ENCODE data around the gene SLC25A25. TPM values are rescaled to one million over a fixed set of nuclear protein-coding genes. Genes with fewer than 3 reads are reported as not detected.
"Not testable (repeated sequence)": the region's sequence is repeated elsewhere in the genome, so short reads cannot be mapped to it uniquely, and the experiment has no call there.

SLC25A25 gene
- total and polyA plus RNA-seq, 2 of the 8 experiments (the other 6 are each of a cell fraction or from before 2014, with no cell fraction given), result 6.5 to 18.5 TPM

DNA sequence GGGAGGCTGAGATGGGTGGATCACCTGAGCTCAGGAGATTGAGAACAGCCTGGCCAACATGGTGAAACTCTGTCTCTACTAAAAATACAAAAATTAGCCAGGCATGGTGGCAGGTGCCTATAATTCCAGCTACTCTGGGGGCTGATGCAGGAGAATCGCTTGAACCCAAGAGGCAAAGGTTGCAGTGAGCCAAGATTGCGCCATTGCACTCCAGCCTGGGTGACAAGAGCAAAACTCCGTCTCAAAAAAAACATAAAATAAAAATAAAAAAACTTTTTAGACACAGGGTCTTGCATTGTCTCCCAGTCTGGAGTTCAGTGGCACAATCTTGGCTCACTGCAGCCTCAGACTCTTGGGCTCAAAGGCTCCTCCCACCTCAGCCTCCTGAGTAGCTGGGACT lies 31.5 kb upstream of the SLC25A25 start:
- ChIA-PET POLR2A (ENCODE audit: partially characterized antibody) (interaction anchor here (1.2 kb wide), 1 partner anchor 106 kb away, joined by 3 read pairs; the partner anchor contains the start of gene PIP5KL1), CTCF (ENCODE audit: partially characterized antibody) (interaction anchor here (1.4 to 38.5 kb wide), 8 partner anchors 13 to 87 kb away, joined by 4 to 825 read pairs (median 33); partner anchors contain the start of genes DPM2, EEIG1, NAIF1 and SLC25A25)
- not testable (repeated sequence) for H3K79me2 ChIP-seq (ENCODE audit: control insufficient read depth in 1 of 2, insufficient read depth in 2 of 2, low read length in 2 of 2); FAIRE-seq; H2BK12ac ChIP-seq (ENCODE audit: low read depth, low read length); H2AK5ac ChIP-seq (ENCODE audit: low read depth, low read length); H3K79me1 ChIP-seq (ENCODE audit: low read depth, low read length); H4K20me1 ChIP-seq (replicated peaks in 1 of 2; ENCODE audit: control insufficient read depth in 1 of 2, insufficient read depth in 2 of 2, low read length in 2 of 2); H3K36me3 ChIP-seq (ENCODE audit: control insufficient read depth in 2 of 4, insufficient read depth in 4 of 4, low read length in 3 of 4); H3K9ac ChIP-seq (replicated peaks in 1 of 4; ENCODE audit: extremely low read depth in 1 of 4, low read depth in 3 of 4, low read length in 3 of 4); H3K23ac ChIP-seq (ENCODE audit: insufficient read length); H2BK20ac ChIP-seq (ENCODE audit: low read length); H3K18ac ChIP-seq (ENCODE audit: extremely low read depth, low read length); H2BK5ac ChIP-seq (ENCODE audit: low read depth, low read length); DNase-seq (ENCODE audit: low read depth in 1 of 2, low spot score in 2 of 2); H3K4ac ChIP-seq (replicated peaks; ENCODE audit: insufficient read length, low read depth, low read length); H3K27me3 ChIP-seq (replicated peaks in 1 of 4; ENCODE audit: control insufficient read depth in 3 of 4, extremely low read depth in 1 of 4, insufficient read depth in 3 of 4, low read length in 3 of 4); H4K8ac ChIP-seq (ENCODE audit: extremely low read depth, insufficient read depth, low read length); H3K23me2 ChIP-seq (ENCODE audit: low read depth, low read length); H3K27ac ChIP-seq (ENCODE audit: low read depth, low read length); H2BK15ac ChIP-seq (ENCODE audit: low read length); H2BK120ac ChIP-seq (replicated peaks; ENCODE audit: low read depth, low read length); H3K14ac ChIP-seq (ENCODE audit: insufficient read length); H4K5ac ChIP-seq (ENCODE audit: insufficient read length, low read depth, low read length); H2AFZ ChIP-seq (ENCODE audit: low read length); H3K9me3 ChIP-seq (ENCODE audit: insufficient read depth in 2 of 2, low read depth in 1 of 2, low read length in 1 of 2); H3K56ac ChIP-seq (replicated peaks; ENCODE audit: insufficient read length, low read depth, low read length); H3K4me2 ChIP-seq (ENCODE audit: insufficient read depth in 1 of 2, low read depth in 2 of 2, low read length in 2 of 2); H4K91ac ChIP-seq (replicated peaks; ENCODE audit: insufficient read length, low read length); H3K4me3 ChIP-seq (ENCODE audit: extremely low read depth in 1 of 4, insufficient read depth in 2 of 4, low read depth in 3 of 4, low read length in 4 of 4); H3K4me1 ChIP-seq (replicated peaks in 1 of 4; ENCODE audit: control insufficient read depth in 3 of 4, insufficient read depth in 4 of 4, low read length in 3 of 4)
- 82% methylated on average over 3 of the region's 3 CpGs; no CpG with 5 or more reads in 1 of the 2 experiments for WGBS, 2 experiments (ENCODE audit: extremely low coverage in 1 of 2, insufficient coverage in 1 of 2, insufficient read length in 1 of 2, insufficient replicate concordance in 2 of 2, low coverage in 1 of 2, low lambda C conversion rate in 2 of 2, missing lambda C conversion rate in 1 of 2)

DNA sequence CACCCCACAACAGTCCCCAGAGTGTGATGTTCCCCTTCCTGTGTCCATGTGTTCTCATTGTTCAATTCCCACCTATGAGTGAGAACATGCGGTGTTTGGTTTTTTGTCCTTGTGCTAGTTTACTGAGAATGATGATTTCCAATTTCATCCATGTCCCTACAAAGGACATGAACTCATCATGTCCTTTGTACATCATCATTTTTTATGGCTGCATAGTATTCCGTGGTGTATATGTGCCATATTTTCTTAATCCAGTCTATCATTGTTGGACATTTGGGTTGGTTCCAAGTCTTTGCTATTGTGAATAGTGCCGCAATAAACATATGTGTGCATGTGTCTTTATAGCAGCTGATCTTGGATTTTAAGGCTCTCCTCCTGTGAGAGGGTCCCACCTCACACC lies 27.2 kb upstream of the SLC25A25 start:
- H4K20me1 ChIP-seq (replicated peaks in 1 of 2; ENCODE audit: control insufficient read depth in 1 of 2, insufficient read depth in 2 of 2, low read length in 2 of 2); H3K36me3 ChIP-seq (ENCODE audit: control insufficient read depth in 2 of 4, insufficient read depth in 4 of 4, low read length in 3 of 4); H2BK5ac ChIP-seq (ENCODE audit: low read depth, low read length); H3K18ac ChIP-seq (ENCODE audit: extremely low read depth, low read length); H3K4me1 ChIP-seq (replicated peaks in 1 of 4; ENCODE audit: control insufficient read depth in 3 of 4, insufficient read depth in 4 of 4, low read length in 3 of 4); H2AK5ac ChIP-seq (ENCODE audit: low read depth, low read length); H3K56ac ChIP-seq (replicated peaks; ENCODE audit: insufficient read length, low read depth, low read length); H2BK15ac ChIP-seq (ENCODE audit: low read length); H3K4ac ChIP-seq (replicated peaks; ENCODE audit: insufficient read length, low read depth, low read length); H3K27ac ChIP-seq (ENCODE audit: low read depth, low read length); H3K4me2 ChIP-seq (ENCODE audit: insufficient read depth in 1 of 2, low read depth in 2 of 2, low read length in 2 of 2); H4K5ac ChIP-seq (ENCODE audit: insufficient read length, low read depth, low read length); H3K14ac ChIP-seq (ENCODE audit: insufficient read length); H2BK20ac ChIP-seq (ENCODE audit: low read length); H2AFZ ChIP-seq (ENCODE audit: low read length); H3K4me3 ChIP-seq (ENCODE audit: extremely low read depth in 1 of 4, insufficient read depth in 2 of 4, low read depth in 3 of 4, low read length in 4 of 4); DNase-seq (ENCODE audit: low read depth in 1 of 2, low spot score in 2 of 2); H2BK120ac ChIP-seq (replicated peaks; ENCODE audit: low read depth, low read length); H3K79me2 ChIP-seq (ENCODE audit: control insufficient read depth in 1 of 2, insufficient read depth in 2 of 2, low read length in 2 of 2); H3K9me3 ChIP-seq (ENCODE audit: insufficient read depth in 2 of 2, low read depth in 1 of 2, low read length in 1 of 2); POLR2A ChIA-PET (ENCODE audit: partially characterized antibody); H3K27me3 ChIP-seq (replicated peaks in 1 of 4; ENCODE audit: control insufficient read depth in 3 of 4, extremely low read depth in 1 of 4, insufficient read depth in 3 of 4, low read length in 3 of 4); H3K23me2 ChIP-seq (ENCODE audit: low read depth, low read length); H4K8ac ChIP-seq (ENCODE audit: extremely low read depth, insufficient read depth, low read length); H3K23ac ChIP-seq (ENCODE audit: insufficient read length); H3K9ac ChIP-seq (replicated peaks in 1 of 4; ENCODE audit: extremely low read depth in 1 of 4, low read depth in 3 of 4, low read length in 3 of 4); H2BK12ac ChIP-seq (ENCODE audit: low read depth, low read length); H3K79me1 ChIP-seq (ENCODE audit: low read depth, low read length); FAIRE-seq; H4K91ac ChIP-seq (replicated peaks; ENCODE audit: insufficient read length, low read length): not testable (repeated sequence)
- CTCF ChIA-PET (ENCODE audit: partially characterized antibody), result interaction anchor here (38.5 kb wide), 1 partner anchor 92 kb away, joined by 825 read pairs; the partner anchor contains the start of gene DPM2
- WGBS, 2 experiments (ENCODE audit: extremely low coverage in 1 of 2, insufficient coverage in 1 of 2, insufficient read length in 1 of 2, insufficient replicate concordance in 2 of 2, low coverage in 1 of 2, low lambda C conversion rate in 2 of 2, missing lambda C conversion rate in 1 of 2), result 80% methylated on average over 3 of the region's 3 CpGs; no CpG with 5 or more reads in 1 of the 2 experiments
